HG03378 (cell line): ENCODE results near the gene PADI3.

ENCODE experiments used
- ATAC-seq: cut with Tn5 transposase; IDR thresholded peaks from one replicate; pipeline ENCODE4 v1.9.1; 2021; ENCODE audit warnings: mild to moderate bottlenecking, moderate library complexity; ENCODE audit not compliant: unreplicated experiment

Gene PADI3

GRCh38 chr1:17295292-17295691 is 46.4 kb downstream of the PADI3 start:
- ATAC-seq = no peak

GRCh38 chr1:17296086-17296485 is 47.2 kb downstream of the PADI3 start:
- no peak for ATAC-seq

- no peak for ATAC-seq
Measured at GRCh38 chr1:17297991-17298390, 49.1 kb downstream of the PADI3 start.

- no peak for ATAC-seq
Measured at GRCh38 chr1:17301767-17302166, 52.9 kb downstream of the PADI3 start.

- ATAC-seq = no peak
Measured at GRCh38 chr1:17304151-17304825, 55.4 kb downstream of the PADI3 start.

GRCh38 chr1:17304826-17305175 is 55.9 kb downstream of the PADI3 start:
- ATAC-seq = no peak

GRCh38 chr1:17305576-17306095 is 56.7 kb downstream of the PADI3 start:
- no peak for ATAC-seq

GRCh38 chr1:17306407-17306806 is 57.5 kb downstream of the PADI3 start:
- no peak for ATAC-seq

GRCh38 chr1:17306921-17307320 is 58.0 kb downstream of the PADI3 start:
- ATAC-seq = no peak

- no peak for ATAC-seq
Measured at GRCh38 chr1:17307329-17307728, 58.4 kb downstream of the PADI3 start.

GRCh38 chr1:17307946-17308345 is 59.0 kb downstream of the PADI3 start, which contains the start of gene PADI4:
TSS of gene PADI4 (plus strand) at chr1:17308197. CDS start at chr1:17308223, 26 bp downstream.
- no peak for ATAC-seq

GRCh38 chr1:17308593-17308992 is 59.7 kb downstream of the PADI3 start:
- ATAC-seq = no peak

- ATAC-seq = no peak
Measured at GRCh38 chr1:17309426-17310067, 60.6 kb downstream of the PADI3 start.

- ATAC-seq = no peak
Measured at GRCh38 chr1:17310068-17310640, 61.3 kb downstream of the PADI3 start.

- no peak for ATAC-seq
Measured at GRCh38 chr1:17313530-17314309, 64.8 kb downstream of the PADI3 start.

- no peak for ATAC-seq
Measured at GRCh38 chr1:17314491-17314971, 65.6 kb downstream of the PADI3 start.

GRCh38 chr1:17315542-17316130 is 66.7 kb downstream of the PADI3 start:
- ATAC-seq = no peak

- ATAC-seq = no peak
Measured at GRCh38 chr1:17316704-17317103, 67.8 kb downstream of the PADI3 start.

- ATAC-seq = no peak
Measured at GRCh38 chr1:17318262-17318661, 69.4 kb downstream of the PADI3 start.

GRCh38 chr1:17319561-17320350 is 70.9 kb downstream of the PADI3 start:
- no peak for ATAC-seq
